HEK293 (cell line): ENCODE results near the gene TRIM72.

Experiments
- CTCF ChIA-PET: fragments of 350-600 bp; formaldehyde crosslinking; extraction: SDS; loops from one replicate; lab custom pipeline; 2021; ENCODE audit warnings: antibody characterized with exemption; lab: Yijun Ruan, JAX
- POLR2A ChIA-PET: fragments of 300-600 bp; formaldehyde crosslinking; extraction: SDS; loops from one replicate; lab custom pipeline; 2020; ENCODE audit warnings: antibody characterized with exemption, inconsistent platforms; lab: Yijun Ruan, JAX
- H3K27ac ChIP-seq: fragments of 200-500 bp; sonication (Bioruptor generic); 2 replicates; pipeline ENCODE4 v1.5.1; 2014; ENCODE audit warnings: low read depth, low read length, control low read depth, inconsistent platforms; ENCODE audit errors: extremely low read depth
- H3K36me3 ChIP-seq, 2 experiments: fragments of 200-500 bp in 1 of 2; sonication (Bioruptor generic) in 1 of 2; 1 replicate in 1 of 2; 2 replicates in 1 of 2; pipeline ENCODE4 v1.5.1; 2014 to 2017; ENCODE audit warnings: inconsistent platforms in 2 of 2, low read length in 2 of 2; ENCODE audit not compliant: control insufficient read depth in 2 of 2, insufficient read depth in 1 of 2
- H3K4me1 ChIP-seq: fragments of 200-500 bp; sonication (Bioruptor generic); 2 replicates; pipeline ENCODE4 v1.5.1; 2014; ENCODE audit warnings: mild to moderate bottlenecking, low read length, inconsistent platforms; ENCODE audit not compliant: control insufficient read depth, insufficient read depth
- H3K4me3 ChIP-seq: 2 replicates; pipeline ENCODE4 v1.5.1; 2011; ENCODE audit warnings: low read depth, mild to moderate bottlenecking, control low read depth, low read length, moderate library complexity
- H3K9me3 ChIP-seq: fragments of 200-500 bp; sonication (Bioruptor generic); 2 replicates; pipeline ENCODE4 v1.5.1; 2014; ENCODE audit warnings: low read depth, low read length, inconsistent platforms; ENCODE audit not compliant: control insufficient read depth, insufficient read depth
- EGR2 ChIP-seq: fragments of 450-650 bp; formaldehyde crosslinking; IDR thresholded peaks from 2 replicates; pipeline ENCODE4 v1.5.1; 2016; ENCODE audit warnings: low read depth, missing biosample characterization, missing genetic modification characterization
- PRDM1 ChIP-seq: fragments of 450-650 bp; formaldehyde crosslinking; IDR thresholded peaks from 2 replicates; pipeline ENCODE4; 2016; ENCODE audit warnings: missing biosample characterization, missing genetic modification characterization
- REPIN1 ChIP-seq: fragments of 450-650 bp; formaldehyde crosslinking; IDR thresholded peaks from 2 replicates; pipeline ENCODE4 v1.5.1; 2017; ENCODE audit warnings: missing biosample characterization, missing genetic modification characterization, low read depth
- ZBTB20 ChIP-seq: fragments of 450-650 bp; formaldehyde crosslinking; IDR thresholded peaks from 2 replicates; pipeline ENCODE4 v1.5.1; 2016; ENCODE audit warnings: missing biosample characterization, missing genetic modification characterization
- ZBTB48 ChIP-seq: fragments of 450-650 bp; formaldehyde crosslinking; IDR thresholded peaks from 2 replicates; pipeline ENCODE4 v1.5.1; 2016; ENCODE audit warnings: missing biosample characterization, missing genetic modification characterization
- ZFP69B ChIP-seq: fragments of 450-650 bp; formaldehyde crosslinking; IDR thresholded peaks from 2 replicates; pipeline ENCODE4 v1.5.1; 2016; ENCODE audit warnings: missing biosample characterization, missing genetic modification characterization
- ZIC2 ChIP-seq: fragments of 450-650 bp; formaldehyde crosslinking; IDR thresholded peaks from 2 replicates; pipeline ENCODE4 v1.5.1; 2016; ENCODE audit warnings: missing biosample characterization, missing genetic modification characterization
- ZNF121 ChIP-seq: fragments of 450-650 bp; formaldehyde crosslinking; IDR thresholded peaks from 2 replicates; pipeline ENCODE4 v1.5.1; 2016; ENCODE audit warnings: missing biosample characterization, missing genetic modification characterization
- ZNF335 ChIP-seq: fragments of 450-650 bp; formaldehyde crosslinking; conservative IDR thresholded peaks from 2 replicates; pipeline ENCODE4 v1.5.1; 2016; ENCODE audit warnings: missing biosample characterization, missing genetic modification characterization
- ZNF341 ChIP-seq: fragments of 450-650 bp; formaldehyde crosslinking; IDR thresholded peaks from 2 replicates; pipeline ENCODE4; 2016; ENCODE audit warnings: low read depth, missing biosample characterization, missing genetic modification characterization
- ZNF600 ChIP-seq: fragments of 450-650 bp; formaldehyde crosslinking; IDR thresholded peaks from 2 replicates; pipeline ENCODE4 v1.5.1; 2016; ENCODE audit warnings: missing biosample characterization, missing genetic modification characterization
- ZNF785 ChIP-seq: fragments of 450-650 bp; formaldehyde crosslinking; IDR thresholded peaks from 2 replicates; pipeline ENCODE4 v1.5.1; 2016; ENCODE audit warnings: missing biosample characterization, missing genetic modification characterization
- TF ChIP-seq, protein P1 (sequence below): fragments of 450-650 bp; formaldehyde crosslinking; IDR thresholded peaks from 2 replicates; pipeline ENCODE4 v1.5.1; 2016; ENCODE audit warnings: missing biosample characterization, missing genetic modification characterization
- TF ChIP-seq, protein P2 (sequence below): fragments of 450-650 bp; formaldehyde crosslinking; IDR thresholded peaks from 2 replicates; pipeline ENCODE4 v1.5.1; 2016; ENCODE audit warnings: missing biosample characterization, missing genetic modification characterization
- TF ChIP-seq, protein P3 (sequence below): fragments of 450-650 bp; formaldehyde crosslinking; IDR thresholded peaks from 2 replicates; pipeline ENCODE4 v1.5.1; 2016; ENCODE audit warnings: missing biosample characterization, missing genetic modification characterization
- TF ChIP-seq, protein P4 (sequence below): fragments of 450-650 bp; formaldehyde crosslinking; IDR thresholded peaks from 2 replicates; pipeline ENCODE4 v1.5.1; 2016; ENCODE audit warnings: missing biosample characterization, missing genetic modification characterization
- TF ChIP-seq, protein P5 (sequence below): sonication (generic); formaldehyde crosslinking; IDR thresholded peaks from 2 replicates; pipeline ENCODE4 v1.8.1; 2022; ENCODE audit warnings: mild to moderate bottlenecking, moderate library complexity, missing genetic modification reagents
- TF ChIP-seq, protein P6 (sequence below): fragments of 450-650 bp; formaldehyde crosslinking; IDR thresholded peaks from 2 replicates; pipeline ENCODE4 v1.5.1; 2016; ENCODE audit warnings: missing biosample characterization, missing genetic modification characterization

TRIM72 gene

DNA sequence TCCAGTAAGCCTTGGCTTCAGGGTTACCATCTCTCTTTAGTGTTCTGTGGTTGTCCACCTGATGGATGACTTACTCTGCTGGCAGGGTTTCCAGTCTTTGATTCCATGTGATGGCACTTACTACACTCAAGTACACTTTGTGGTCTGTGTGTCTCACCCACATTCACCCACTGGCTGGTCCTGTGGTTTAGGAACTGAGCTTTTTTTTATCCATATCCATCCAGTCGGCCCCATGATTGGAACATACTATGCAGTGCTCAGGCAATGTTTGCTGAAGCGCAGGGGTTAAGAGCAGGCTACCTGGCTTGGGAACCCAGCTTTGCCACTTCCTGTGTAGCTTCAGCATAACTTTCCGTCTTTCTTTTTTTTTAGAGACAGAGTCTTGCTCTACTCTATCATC is 36.8 kb upstream of the TRIM72 start:
- no peaks in the 10 kb centered on the region for H3K4me1 ChIP-seq
- no peak overlapping the region for H3K27ac ChIP-seq
- no peaks in the 10 kb centered on the region for H3K9me3 ChIP-seq
- POLR2A ChIA-PET, result interaction anchor here (0.6 to 4.8 kb wide), 3 partner anchors 11 to 274 kb away, joined by 3 to 107 read pairs (median 5); no protein-coding TSS in a partner anchor
- H3K36me3 ChIP-seq, result peaks cover 0 to 14% of the 10 kb centered on the region in 2 experiments; a peak in 1 of 3 replicates
- TF ChIP-seq, protein P1, sequence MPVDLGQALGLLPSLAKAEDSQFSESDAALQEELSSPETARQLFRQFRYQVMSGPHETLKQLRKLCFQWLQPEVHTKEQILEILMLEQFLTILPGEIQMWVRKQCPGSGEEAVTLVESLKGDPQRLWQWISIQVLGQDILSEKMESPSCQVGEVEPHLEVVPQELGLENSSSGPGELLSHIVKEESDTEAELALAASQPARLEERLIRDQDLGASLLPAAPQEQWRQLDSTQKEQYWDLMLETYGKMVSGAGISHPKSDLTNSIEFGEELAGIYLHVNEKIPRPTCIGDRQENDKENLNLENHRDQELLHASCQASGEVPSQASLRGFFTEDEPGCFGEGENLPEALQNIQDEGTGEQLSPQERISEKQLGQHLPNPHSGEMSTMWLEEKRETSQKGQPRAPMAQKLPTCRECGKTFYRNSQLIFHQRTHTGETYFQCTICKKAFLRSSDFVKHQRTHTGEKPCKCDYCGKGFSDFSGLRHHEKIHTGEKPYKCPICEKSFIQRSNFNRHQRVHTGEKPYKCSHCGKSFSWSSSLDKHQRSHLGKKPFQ (tag by site-specific recombination), result no peak
- peak; percentile 50; the same call in 1 of the 2 replicates for TF ChIP-seq EGR2
- TF ChIP-seq ZBTB20 (tag by site-specific recombination), result peak; percentile 35; the same call in 1 of the 2 replicates
- peak; percentile 35 for TF ChIP-seq ZNF600 (tag by site-specific recombination)
- TF ChIP-seq, all 188 proteins: peak for 3
- H3K4me3 ChIP-seq, result no peak overlapping the region
- CTCF ChIA-PET, result interaction anchor here (0.9 kb wide), 1 partner anchor 34 kb away, joined by 4 read pairs; no protein-coding TSS in a partner anchor

DNA sequence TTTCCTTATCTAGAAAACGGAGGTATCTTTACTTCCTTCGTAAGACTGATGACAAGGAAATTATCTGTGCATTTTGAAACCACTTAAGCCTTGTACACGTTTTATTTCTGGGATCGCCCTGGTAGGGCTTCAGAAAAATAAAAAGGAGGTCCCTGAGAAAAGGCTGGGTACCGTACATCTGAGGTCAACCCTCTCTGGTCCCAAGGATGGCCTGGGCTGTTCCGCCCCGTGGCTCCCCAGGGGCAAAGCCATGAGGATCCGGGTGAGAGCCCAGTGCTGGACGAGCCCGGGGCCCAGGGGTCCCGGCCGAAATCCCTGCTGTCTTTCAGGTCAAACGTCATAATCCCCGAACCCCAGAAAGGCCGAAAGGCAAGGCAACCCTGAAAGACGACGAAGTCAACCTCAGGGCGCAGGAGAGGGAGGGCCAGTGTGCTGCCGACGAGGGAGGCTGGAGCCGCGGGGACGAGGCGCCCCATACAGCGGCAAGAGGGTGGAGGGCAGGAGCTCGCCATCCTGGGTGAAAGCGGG is 34.6 kb upstream of the TRIM72 start:
- Histone ChIP-seq H3K36me3 (peaks cover 14 to 35% of the 10 kb centered on the region in 2 experiments; a peak in 2 of 3 replicates), H3K4me1 (no peaks in the 10 kb centered on the region), H3K27ac (peak overlapping the region; percentile 91; the same call in 1 of the 2 replicates), H3K9me3 (no peaks in the 10 kb centered on the region), H3K4me3 (peak overlapping the region; percentile 72)
- ChIA-PET POLR2A (interaction anchor here (0.5 to 4.8 kb wide), 37 partner anchors 8 to 694 kb away, joined by 3 to 107 read pairs (median 6); partner anchors contain the start of genes ARMC5, HSD3B7, KAT8 and PYCARD), CTCF (interaction anchor here (0.6 kb wide), 2 partner anchors 37 to 795 kb away, joined by 3 read pairs; no protein-coding TSS in a partner anchor)
- TF ChIP-seq ZNF600 (tag by site-specific recombination) (0 out of 2 replicates have a peak, but pooled peaks have one; percentile 28), ZBTB20 (tag by site-specific recombination) (peak; percentile 97), ZNF785 (tag by site-specific recombination) (no peak), REPIN1 (tag by site-specific recombination) (no peak), ZNF121 (tag by site-specific recombination) (peak; percentile 17; the same call in 1 of the 2 replicates), ZNF341 (tag by site-specific recombination) (peak; percentile 79), ZNF335 (tag by site-specific recombination) (peak; percentile 66), ZIC2 (tag by site-specific recombination) (peak; percentile 12; the same call in 1 of the 2 replicates), ZFP69B (tag by site-specific recombination) (0 out of 2 replicates have a peak, but pooled peaks have one; percentile 93), PRDM1 (tag by site-specific recombination) (0 out of 2 replicates have a peak, but pooled peaks have one; percentile 30), ZBTB48 (peak; percentile 39; the same call in 1 of the 2 replicates)
- TF ChIP-seq, protein P2, sequence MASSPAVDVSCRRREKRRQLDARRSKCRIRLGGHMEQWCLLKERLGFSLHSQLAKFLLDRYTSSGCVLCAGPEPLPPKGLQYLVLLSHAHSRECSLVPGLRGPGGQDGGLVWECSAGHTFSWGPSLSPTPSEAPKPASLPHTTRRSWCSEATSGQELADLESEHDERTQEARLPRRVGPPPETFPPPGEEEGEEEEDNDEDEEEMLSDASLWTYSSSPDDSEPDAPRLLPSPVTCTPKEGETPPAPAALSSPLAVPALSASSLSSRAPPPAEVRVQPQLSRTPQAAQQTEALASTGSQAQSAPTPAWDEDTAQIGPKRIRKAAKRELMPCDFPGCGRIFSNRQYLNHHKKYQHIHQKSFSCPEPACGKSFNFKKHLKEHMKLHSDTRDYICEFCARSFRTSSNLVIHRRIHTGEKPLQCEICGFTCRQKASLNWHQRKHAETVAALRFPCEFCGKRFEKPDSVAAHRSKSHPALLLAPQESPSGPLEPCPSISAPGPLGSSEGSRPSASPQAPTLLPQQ, result peak; percentile 93; the same call in 1 of the 2 replicates
- TF ChIP-seq, protein P3, sequence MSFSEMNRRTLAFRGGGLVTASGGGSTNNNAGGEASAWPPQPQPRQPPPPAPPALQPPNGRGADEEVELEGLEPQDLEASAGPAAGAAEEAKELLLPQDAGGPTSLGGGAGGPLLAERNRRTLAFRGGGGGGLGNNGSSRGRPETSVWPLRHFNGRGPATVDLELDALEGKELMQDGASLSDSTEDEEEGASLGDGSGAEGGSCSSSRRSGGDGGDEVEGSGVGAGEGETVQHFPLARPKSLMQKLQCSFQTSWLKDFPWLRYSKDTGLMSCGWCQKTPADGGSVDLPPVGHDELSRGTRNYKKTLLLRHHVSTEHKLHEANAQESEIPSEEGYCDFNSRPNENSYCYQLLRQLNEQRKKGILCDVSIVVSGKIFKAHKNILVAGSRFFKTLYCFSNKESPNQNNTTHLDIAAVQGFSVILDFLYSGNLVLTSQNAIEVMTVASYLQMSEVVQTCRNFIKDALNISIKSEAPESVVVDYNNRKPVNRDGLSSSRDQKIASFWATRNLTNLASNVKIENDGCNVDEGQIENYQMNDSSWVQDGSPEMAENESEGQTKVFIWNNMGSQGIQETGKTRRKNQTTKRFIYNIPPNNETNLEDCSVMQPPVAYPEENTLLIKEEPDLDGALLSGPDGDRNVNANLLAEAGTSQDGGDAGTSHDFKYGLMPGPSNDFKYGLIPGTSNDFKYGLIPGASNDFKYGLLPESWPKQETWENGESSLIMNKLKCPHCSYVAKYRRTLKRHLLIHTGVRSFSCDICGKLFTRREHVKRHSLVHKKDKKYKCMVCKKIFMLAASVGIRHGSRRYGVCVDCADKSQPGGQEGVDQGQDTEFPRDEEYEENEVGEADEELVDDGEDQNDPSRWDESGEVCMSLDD (tag by site-specific recombination), result 0 out of 2 replicates have a peak, but pooled peaks have one; percentile 42
- TF ChIP-seq, protein P4, sequence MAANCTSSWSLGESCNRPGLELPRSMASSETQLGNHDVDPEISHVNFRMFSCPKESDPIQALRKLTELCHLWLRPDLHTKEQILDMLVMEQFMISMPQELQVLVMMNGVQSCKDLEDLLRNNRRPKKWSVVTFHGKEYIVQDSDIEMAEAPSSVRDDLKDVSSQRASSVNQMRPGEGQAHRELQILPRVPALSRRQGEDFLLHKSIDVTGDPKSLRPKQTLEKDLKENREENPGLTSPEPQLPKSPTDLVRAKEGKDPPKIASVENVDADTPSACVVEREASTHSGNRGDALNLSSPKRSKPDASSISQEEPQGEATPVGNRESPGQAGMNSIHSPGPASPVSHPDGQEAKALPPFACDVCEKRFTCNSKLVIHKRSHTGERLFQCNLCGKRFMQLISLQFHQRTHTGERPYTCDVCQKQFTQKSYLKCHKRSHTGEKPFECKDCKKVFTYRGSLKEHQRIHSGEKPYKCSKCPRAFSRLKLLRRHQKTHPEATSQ, result peak; percentile 46; the same call in 1 of the 2 replicates
- TF ChIP-seq, protein P5, sequence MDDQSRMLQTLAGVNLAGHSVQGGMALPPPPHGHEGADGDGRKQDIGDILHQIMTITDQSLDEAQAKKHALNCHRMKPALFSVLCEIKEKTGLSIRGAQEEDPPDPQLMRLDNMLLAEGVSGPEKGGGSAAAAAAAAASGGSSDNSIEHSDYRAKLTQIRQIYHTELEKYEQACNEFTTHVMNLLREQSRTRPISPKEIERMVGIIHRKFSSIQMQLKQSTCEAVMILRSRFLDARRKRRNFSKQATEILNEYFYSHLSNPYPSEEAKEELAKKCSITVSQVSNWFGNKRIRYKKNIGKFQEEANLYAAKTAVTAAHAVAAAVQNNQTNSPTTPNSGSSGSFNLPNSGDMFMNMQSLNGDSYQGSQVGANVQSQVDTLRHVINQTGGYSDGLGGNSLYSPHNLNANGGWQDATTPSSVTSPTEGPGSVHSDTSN, result no peak
- TF ChIP-seq, protein P6, sequence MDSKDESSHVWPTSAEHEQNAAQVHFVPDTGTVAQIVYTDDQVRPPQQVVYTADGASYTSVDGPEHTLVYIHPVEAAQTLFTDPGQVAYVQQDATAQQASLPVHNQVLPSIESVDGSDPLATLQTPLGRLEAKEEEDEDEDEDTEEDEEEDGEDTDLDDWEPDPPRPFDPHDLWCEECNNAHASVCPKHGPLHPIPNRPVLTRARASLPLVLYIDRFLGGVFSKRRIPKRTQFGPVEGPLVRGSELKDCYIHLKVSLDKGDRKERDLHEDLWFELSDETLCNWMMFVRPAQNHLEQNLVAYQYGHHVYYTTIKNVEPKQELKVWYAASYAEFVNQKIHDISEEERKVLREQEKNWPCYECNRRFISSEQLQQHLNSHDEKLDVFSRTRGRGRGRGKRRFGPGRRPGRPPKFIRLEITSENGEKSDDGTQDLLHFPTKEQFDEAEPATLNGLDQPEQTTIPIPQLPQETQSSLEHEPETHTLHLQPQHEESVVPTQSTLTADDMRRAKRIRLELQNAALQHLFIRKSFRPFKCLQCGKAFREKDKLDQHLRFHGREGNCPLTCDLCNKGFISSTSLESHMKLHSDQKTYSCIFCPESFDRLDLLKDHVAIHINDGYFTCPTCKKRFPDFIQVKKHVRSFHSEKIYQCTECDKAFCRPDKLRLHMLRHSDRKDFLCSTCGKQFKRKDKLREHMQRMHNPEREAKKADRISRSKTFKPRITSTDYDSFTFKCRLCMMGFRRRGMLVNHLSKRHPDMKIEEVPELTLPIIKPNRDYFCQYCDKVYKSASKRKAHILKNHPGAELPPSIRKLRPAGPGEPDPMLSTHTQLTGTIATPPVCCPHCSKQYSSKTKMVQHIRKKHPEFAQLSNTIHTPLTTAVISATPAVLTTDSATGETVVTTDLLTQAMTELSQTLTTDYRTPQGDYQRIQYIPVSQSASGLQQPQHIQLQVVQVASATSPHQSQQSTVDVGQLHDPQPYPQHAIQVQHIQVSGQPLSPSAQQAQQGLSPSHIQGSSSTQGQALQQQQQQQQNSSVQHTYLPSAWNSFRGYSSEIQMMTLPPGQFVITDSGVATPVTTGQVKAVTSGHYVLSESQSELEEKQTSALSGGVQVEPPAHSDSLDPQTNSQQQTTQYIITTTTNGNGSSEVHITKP, result no peak
